ENCODE data around the gene GNS.

DNA sequence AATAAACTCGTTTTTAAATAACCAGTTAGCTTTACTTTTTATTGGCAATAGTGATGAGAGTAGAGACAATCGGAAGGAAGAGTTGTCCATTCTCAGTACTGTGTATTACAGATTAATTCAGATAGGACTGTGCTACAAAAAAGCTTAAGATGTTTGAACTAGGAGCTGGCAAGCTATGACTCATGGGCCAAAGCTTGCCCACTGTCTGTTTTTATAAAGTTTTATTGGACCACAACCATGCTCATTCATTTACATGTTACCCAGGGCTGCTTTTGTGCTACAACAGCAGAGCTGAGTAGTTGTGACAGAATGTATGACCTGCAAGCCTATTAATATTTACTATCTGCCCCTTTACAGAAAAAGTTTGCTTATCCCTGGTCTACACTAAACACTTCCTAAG lies 19.4 kb downstream of the GNS start:
- TF ChIP-seq, protein P1, sequence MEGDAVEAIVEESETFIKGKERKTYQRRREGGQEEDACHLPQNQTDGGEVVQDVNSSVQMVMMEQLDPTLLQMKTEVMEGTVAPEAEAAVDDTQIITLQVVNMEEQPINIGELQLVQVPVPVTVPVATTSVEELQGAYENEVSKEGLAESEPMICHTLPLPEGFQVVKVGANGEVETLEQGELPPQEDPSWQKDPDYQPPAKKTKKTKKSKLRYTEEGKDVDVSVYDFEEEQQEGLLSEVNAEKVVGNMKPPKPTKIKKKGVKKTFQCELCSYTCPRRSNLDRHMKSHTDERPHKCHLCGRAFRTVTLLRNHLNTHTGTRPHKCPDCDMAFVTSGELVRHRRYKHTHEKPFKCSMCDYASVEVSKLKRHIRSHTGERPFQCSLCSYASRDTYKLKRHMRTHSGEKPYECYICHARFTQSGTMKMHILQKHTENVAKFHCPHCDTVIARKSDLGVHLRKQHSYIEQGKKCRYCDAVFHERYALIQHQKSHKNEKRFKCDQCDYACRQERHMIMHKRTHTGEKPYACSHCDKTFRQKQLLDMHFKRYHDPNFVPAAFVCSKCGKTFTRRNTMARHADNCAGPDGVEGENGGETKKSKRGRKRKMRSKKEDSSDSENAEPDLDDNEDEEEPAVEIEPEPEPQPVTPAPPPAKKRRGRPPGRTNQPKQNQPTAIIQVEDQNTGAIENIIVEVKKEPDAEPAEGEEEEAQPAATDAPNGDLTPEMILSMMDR (conservative IDR thresholded peaks at IDR 0.05; ENCODE audit: low read depth, low read length): no peak
- TF ChIP-seq EZH2phosphoT487 (IDR thresholded peaks at IDR 0.05; ENCODE audit: borderline replicate concordance, low read length): no peak

Measured in PC-3 (cell line).